ENCODE results near the gene HOXB5. TPM values are rescaled to one million over a fixed set of nuclear protein-coding genes. Genes with fewer than 3 reads are reported as not detected.

Gene HOXB5
- total RNA-seq, 1 experiment from 2014 or later: not detected

DNA sequence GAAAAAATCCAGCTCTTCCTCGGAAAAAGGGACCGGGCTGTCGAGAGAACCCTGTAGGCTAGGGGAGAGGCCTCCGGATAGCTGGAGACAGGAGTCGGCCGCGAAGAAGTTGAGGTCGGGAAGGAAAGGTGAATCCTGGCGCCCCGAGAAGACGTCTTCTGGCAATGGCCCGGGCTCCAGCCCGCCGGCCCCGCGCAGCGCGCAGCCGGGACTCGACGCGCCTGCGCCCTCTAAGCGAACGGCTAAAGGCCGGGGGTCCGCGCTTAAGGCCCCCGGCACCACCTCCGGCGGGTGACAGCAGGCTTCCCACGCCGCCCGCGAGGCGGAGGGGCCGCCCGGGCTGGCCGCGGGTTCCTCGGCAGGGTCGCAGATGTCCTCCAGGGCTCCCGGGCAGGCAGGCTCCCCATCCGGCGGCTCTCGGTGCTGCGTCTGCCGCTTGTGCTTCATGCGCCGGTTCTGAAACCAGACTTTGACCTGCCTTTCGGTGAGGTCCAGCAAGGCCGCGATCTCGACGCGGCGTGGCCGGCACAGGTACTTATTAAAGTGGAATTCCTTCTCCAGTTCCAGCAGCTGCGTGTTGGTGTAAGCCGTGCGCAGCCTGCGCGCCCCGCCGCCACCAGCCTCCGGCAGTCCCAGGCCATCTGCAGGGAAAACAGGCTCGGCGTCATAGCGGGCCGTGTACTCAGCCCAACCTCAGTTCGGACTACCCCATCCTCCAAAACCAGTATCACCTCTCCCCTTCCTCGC is 50.3 kb downstream of the HOXB5 start:
- no peak overlapping the region for H3K56ac ChIP-seq (ENCODE audit: insufficient read length, low read depth, low read length)
- no peak overlapping the region for H3K23ac ChIP-seq (ENCODE audit: insufficient read length, low read depth, low read length)
- H2BK12ac ChIP-seq (ENCODE audit: insufficient read length, low read depth, low read length): no peak overlapping the region
- H2BK5ac ChIP-seq (ENCODE audit: insufficient read length, low read length): no peak overlapping the region
- Mint-ChIP-seq H3K36me3 (ENCODE audit: insufficient read depth in 1 of 3, low read depth in 3 of 3) (no peaks in the 10 kb centered on the region; a peak in 1 of 7 replicates), H3K27me3 (ENCODE audit: low read depth) (peaks cover 99% of the 10 kb centered on the region), H3K9me3 (peaks cover 1 to 18% of the 10 kb centered on the region in 2 experiments; a peak in 2 of 5 replicates), H3K4me3 (peak overlapping the region; percentile 32 to 70), H3K27ac (no peak overlapping the region), H3K4me1 (peaks cover 28 to 58% of the 10 kb centered on the region in 2 experiments)
- H2BK20ac ChIP-seq (ENCODE audit: low read depth, low read length, poor library complexity, severe bottlenecking): no peak overlapping the region
- no peak overlapping the region for H2AK5ac ChIP-seq (ENCODE audit: insufficient read length, low read length)
- peak overlapping the region; percentile 24 for H3K4me2 ChIP-seq (ENCODE audit: insufficient read depth, insufficient read length, low read length)
- no peak overlapping the region for H2AFZ ChIP-seq (ENCODE audit: low read length)
- H3K23me2 ChIP-seq (ENCODE audit: insufficient read length, low read depth, low read length, poor library complexity, severe bottlenecking): peaks cover 6% of the 10 kb centered on the region
- no peak overlapping the region for H3K4ac ChIP-seq (ENCODE audit: low read depth, low read length)
- peaks cover 3% of the 10 kb centered on the region; the same call in 1 of the 2 replicates for H3K4me1 ChIP-seq (ENCODE audit: insufficient read depth, low read length)
- H3K27ac ChIP-seq (ENCODE audit: insufficient read length, low read depth, low read length): no peak overlapping the region
- H4K91ac ChIP-seq (ENCODE audit: insufficient read length, low read depth, low read length): no peak overlapping the region
- peaks cover 83% of the 10 kb centered on the region for H3K27me3 ChIP-seq (ENCODE audit: insufficient read depth, low read length)
- H4K5ac ChIP-seq (ENCODE audit: insufficient read length, low read depth, low read length): no peak overlapping the region
- TF ChIP-seq, protein P1, sequence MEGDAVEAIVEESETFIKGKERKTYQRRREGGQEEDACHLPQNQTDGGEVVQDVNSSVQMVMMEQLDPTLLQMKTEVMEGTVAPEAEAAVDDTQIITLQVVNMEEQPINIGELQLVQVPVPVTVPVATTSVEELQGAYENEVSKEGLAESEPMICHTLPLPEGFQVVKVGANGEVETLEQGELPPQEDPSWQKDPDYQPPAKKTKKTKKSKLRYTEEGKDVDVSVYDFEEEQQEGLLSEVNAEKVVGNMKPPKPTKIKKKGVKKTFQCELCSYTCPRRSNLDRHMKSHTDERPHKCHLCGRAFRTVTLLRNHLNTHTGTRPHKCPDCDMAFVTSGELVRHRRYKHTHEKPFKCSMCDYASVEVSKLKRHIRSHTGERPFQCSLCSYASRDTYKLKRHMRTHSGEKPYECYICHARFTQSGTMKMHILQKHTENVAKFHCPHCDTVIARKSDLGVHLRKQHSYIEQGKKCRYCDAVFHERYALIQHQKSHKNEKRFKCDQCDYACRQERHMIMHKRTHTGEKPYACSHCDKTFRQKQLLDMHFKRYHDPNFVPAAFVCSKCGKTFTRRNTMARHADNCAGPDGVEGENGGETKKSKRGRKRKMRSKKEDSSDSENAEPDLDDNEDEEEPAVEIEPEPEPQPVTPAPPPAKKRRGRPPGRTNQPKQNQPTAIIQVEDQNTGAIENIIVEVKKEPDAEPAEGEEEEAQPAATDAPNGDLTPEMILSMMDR (conservative IDR thresholded peaks at IDR 0.05): no peak; the same call in 2 of the 3 replicates
- H3K14ac ChIP-seq (ENCODE audit: insufficient read depth, low read length): no peak overlapping the region
- no peaks in the 10 kb centered on the region for H3K9me3 ChIP-seq (ENCODE audit: control insufficient read depth, low read depth, low read length)
- H4K8ac ChIP-seq (replicated peaks; ENCODE audit: insufficient read length, low read depth, low read length): no peak overlapping the region
- H2BK120ac ChIP-seq (ENCODE audit: low read depth, low read length, poor library complexity, severe bottlenecking): no peak overlapping the region
- H3K9ac ChIP-seq (ENCODE audit: extremely low read depth, insufficient read length, low read length): no peak overlapping the region
- H3K79me2 ChIP-seq (ENCODE audit: insufficient read depth, low read length): no peaks in the 10 kb centered on the region
- no peak overlapping the region for H3K18ac ChIP-seq (ENCODE audit: insufficient read length, low read depth, low read length)
- no peaks in the 10 kb centered on the region for H4K20me1 ChIP-seq (ENCODE audit: control insufficient read depth, insufficient read depth, insufficient read length)
- no CpG with 5 or more reads among the region's 72 CpGs for WGBS (ENCODE audit: extremely low coverage, insufficient read length, low lambda C conversion rate)
- H3T11ph ChIP-seq (ENCODE audit: low read length): no peak overlapping the region
- H2BK15ac ChIP-seq (ENCODE audit: low read depth, low read length): no peak overlapping the region
- H3K79me1 ChIP-seq (ENCODE audit: insufficient read depth, low read depth, low read length, poor library complexity, severe bottlenecking): no peaks in the 10 kb centered on the region
- peak; percentile 79 for DNase-seq
